Mesenteric fat pad (tissue), 1 donor: ENCODE results near the gene DCC. TPM values are rescaled to one million over a fixed set of nuclear protein-coding genes. Genes with fewer than 3 reads are reported as not detected.

Experiments
- DNase-seq: peaks from one replicate; pipeline ENCODE4 v3.0.0-alpha.2; 2020; ENCODE audit warnings: low spot score
- microRNA-seq: library from miRNA; unstranded; fragments of <30 nt; microRNA quantifications from one replicate; pipeline ENCODE4 v1.2.0, GENCODE V29; 2020; ENCODE audit warnings: borderline number of aligned reads
- total RNA-seq: library from RNA; stranded (reverse); fragmentation: NEBNext Ultra II Directional; extraction: Animal tissue kit (Norgen Biotek cat#: 25700); gene quantifications from one replicate; pipeline ENCODE4 v1.2.1, GENCODE V29; 2021
- donor health status: DM: yes; HTN: yes; CAD: no.

DCC gene
- total RNA-seq, 1 donor from 2014 or later: 0.42 TPM

GRCh38 chr18:53553030-53553429 is 1213.0 kb downstream of the DCC start:
- no peak for DNase-seq

GRCh38 chr18:53556450-53556849 is 1216.5 kb downstream of the DCC start:
- no peak for DNase-seq

GRCh38 chr18:53560546-53560945 is 1220.5 kb downstream of the DCC start:
- DNase-seq: no peak

GRCh38 chr18:53566626-53567025 is 1226.6 kb downstream of the DCC start:
- no peak for DNase-seq

GRCh38 chr18:53567929-53568574 is 1228.1 kb downstream of the DCC start:
- DNase-seq: no peak

Small RNA genes lying within 50 kb of the gene (microRNA-seq; reads per million reads assigned to microRNA genes)
- gene MIR4528: not detected
